Gastrocnemius medialis (tissue), 4 donors: ENCODE measurements around the gene GULP1. TPM values are rescaled to one million over a fixed set of nuclear protein-coding genes. Genes with fewer than 3 reads are reported as not detected.

Experiments
- ATAC-seq, 2 donors: fragments of 150-250 bp; one replicate each; pipeline ENCODE4 v1.9.1; 2016
- DNase-seq, 2 donors: peaks; one replicate each; pipeline ENCODE4 v3.0.0-alpha.2; 2019
- H3K27ac ChIP-seq, 4 donors: fragments of 200-600 bp; sonication (generic); 1 replicate in 1 of 4; 2 replicates in 3 of 4; pipeline ENCODE4 v1.5.1; 2016 to 2018; ENCODE audit warnings: mild to moderate bottlenecking in 2 of 4, moderate library complexity in 1 of 4
- H3K27me3 ChIP-seq, 3 donors: fragments of 200-600 bp; sonication (generic) in 2 of 3; 1 replicate in 1 of 3; 2 replicates in 2 of 3; pipeline versions ENCODE4 v1.5.1 to v1.6.0; 2016 to 2019; ENCODE audit warnings: mild to moderate bottlenecking in 1 of 3, moderate library complexity in 1 of 3
- H3K36me3 ChIP-seq, 2 donors: fragments of 200-600 bp; sonication (generic) in 1 of 2; one replicate each; pipeline ENCODE4 v1.5.1; 2017 to 2018
- H3K4me1 ChIP-seq, 2 donors: fragments of 200-600 bp; sonication (generic) in 1 of 2; one replicate each; pipeline ENCODE4 v1.5.1; 2016 to 2017; ENCODE audit warnings: mild to moderate bottlenecking in 2 of 2
- H3K4me3 ChIP-seq, 4 donors: fragments of 200-600 bp; sonication (generic) in 3 of 4; 1 replicate in 1 of 4; 2 replicates in 3 of 4; pipeline ENCODE4 v1.5.1; 2016 to 2019; ENCODE audit warnings: mild to moderate bottlenecking in 2 of 4
- H3K9me3 ChIP-seq, 3 donors: fragments of 200-600 bp; sonication (generic) in 2 of 3; 1 replicate in 1 of 3; 2 replicates in 2 of 3; pipeline ENCODE4 v1.5.1; 2016 to 2019
- POLR2A ChIP-seq, 2 donors: fragments of 450-650 bp; IDR thresholded peaks; one replicate each; pipeline ENCODE4 v1.6.1; 2017; ENCODE audit warnings: antibody characterized with exemption in 2 of 2, mild to moderate bottlenecking in 2 of 2, moderate library complexity in 2 of 2
- in situ Hi-C, 4 donors: fragments of 200-750 bp; cut with MboI; loops; one replicate each; pipeline versions ENCODE4 v1.15.0 to v1.8.0; 2017; ENCODE audit warnings: low sequenced_read_pairs in 4 of 4
- intact Hi-C: fragments of 100-400 bp; cut with DNase I; formaldehyde crosslinking; loops from one replicate; pipeline ENCODE4 v1.15.1; 2023; ENCODE audit warnings: low total_unique reads
- total RNA-seq, 4 donors: library from RNA; depleted of rRNA; stranded (reverse); fragments of >200 nt; gene quantifications; one replicate each; pipeline versions ENCODE4 v1.1.0 to v1.2.3, GENCODE V29; 2016
- TF ChIP-seq, protein P1 (sequence below), 5 experiments: fragments of 450-650 bp in 3 of 5; fragments of 200-600 bp in 2 of 5; sonication (generic) in 2 of 5; IDR thresholded peaks in 4 of 5; conservative IDR thresholded peaks in 1 of 5; 1 replicate in 4 of 5; 2 replicates in 1 of 5; pipeline ENCODE4 v1.5.1; 2016 to 2019; ENCODE audit warnings: antibody characterized with exemption in 5 of 5, mild to moderate bottlenecking in 3 of 5, moderate library complexity in 3 of 5

Gene GULP1
- total RNA-seq, 4 donors from 2014 or later = 7.3 to 16.4 (median 12.1) TPM

DNA sequence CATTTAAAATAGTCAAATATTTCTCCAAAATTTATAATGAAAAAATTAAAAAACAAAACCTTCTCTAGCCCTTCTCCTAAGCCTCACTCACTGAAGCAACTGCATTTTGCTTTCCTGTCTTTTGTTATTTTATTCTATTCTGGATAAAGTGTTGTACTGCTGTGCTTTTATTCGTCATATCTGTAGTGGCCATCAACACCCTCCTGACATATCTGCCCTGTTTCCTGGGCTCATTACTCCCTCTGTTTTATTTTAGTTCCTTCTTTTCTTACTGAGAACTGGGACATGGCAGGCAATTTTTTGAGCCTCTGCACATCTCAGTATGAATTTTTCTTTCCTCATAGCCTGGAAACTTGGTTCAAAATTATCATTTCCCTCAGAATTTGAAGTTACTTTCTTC lies 224.2 kb downstream of the GULP1 start:
- Histone ChIP-seq H3K27ac (no peak overlapping the region), H3K4me3 (no peak overlapping the region), H3K36me3 (no peaks in the 10 kb centered on the region), H3K4me1 (no peaks in the 10 kb centered on the region), H3K27me3 (no peaks in the 10 kb centered on the region), H3K9me3 (no peaks in the 10 kb centered on the region)
- TF ChIP-seq, protein P1, sequence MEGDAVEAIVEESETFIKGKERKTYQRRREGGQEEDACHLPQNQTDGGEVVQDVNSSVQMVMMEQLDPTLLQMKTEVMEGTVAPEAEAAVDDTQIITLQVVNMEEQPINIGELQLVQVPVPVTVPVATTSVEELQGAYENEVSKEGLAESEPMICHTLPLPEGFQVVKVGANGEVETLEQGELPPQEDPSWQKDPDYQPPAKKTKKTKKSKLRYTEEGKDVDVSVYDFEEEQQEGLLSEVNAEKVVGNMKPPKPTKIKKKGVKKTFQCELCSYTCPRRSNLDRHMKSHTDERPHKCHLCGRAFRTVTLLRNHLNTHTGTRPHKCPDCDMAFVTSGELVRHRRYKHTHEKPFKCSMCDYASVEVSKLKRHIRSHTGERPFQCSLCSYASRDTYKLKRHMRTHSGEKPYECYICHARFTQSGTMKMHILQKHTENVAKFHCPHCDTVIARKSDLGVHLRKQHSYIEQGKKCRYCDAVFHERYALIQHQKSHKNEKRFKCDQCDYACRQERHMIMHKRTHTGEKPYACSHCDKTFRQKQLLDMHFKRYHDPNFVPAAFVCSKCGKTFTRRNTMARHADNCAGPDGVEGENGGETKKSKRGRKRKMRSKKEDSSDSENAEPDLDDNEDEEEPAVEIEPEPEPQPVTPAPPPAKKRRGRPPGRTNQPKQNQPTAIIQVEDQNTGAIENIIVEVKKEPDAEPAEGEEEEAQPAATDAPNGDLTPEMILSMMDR (IDR thresholded peaks at IDR 0.05 in 4 of 5, conservative IDR thresholded peaks at IDR 0.05 in 1 of 5) = no peak
- TF ChIP-seq POLR2A (IDR thresholded peaks at IDR 0.05) = no peak
- ATAC-seq (no peak), DNase-seq (no peak)
- in situ Hi-C loops = loop anchor here (25.0 kb wide), 3 partner anchors 896 to 1029 kb away; no protein-coding TSS in a partner anchor
- intact Hi-C loops = loop anchor here (10.0 kb wide), 1 partner anchor 221 kb away; the partner anchor contains the start of gene GULP1

DNA sequence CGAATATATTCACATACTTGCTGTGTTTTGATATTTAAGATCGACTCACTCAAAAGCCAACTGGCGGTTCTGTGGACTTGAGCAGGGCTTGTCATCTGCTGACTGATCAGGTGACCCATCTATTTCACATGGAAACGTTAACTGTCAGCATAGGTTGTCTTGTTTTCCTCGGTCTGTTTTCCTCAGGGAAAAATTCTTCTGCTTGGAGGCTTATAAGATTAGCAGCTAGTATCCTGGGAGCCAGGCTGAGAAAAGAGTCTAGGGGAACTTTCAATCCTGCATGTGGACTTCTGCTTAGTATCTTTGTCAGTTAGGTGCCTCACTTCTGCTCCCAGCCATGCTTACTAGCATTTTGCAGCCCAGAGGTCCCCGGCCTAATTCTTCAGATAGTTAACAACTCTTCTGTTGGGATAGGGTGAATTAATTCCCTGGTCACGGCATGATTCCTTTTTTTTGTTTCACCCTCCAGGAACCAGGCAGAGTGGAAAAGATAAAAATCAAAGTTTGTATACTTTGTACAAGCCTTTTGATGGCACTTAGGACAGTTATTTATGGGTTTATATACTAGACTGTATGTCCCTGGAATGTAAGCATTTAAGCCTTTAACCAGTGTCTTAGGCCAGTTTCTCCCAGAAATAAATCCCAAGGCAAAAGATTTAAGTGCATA lies 226.0 kb downstream of the GULP1 start:
- no peaks in the 10 kb centered on the region for H3K4me1 ChIP-seq
- in situ Hi-C loops (loop anchor here (25.0 kb wide), 3 partner anchors 895 to 1030 kb away; no protein-coding TSS in a partner anchor), intact Hi-C loops (loop anchor here (10.0 kb wide), 1 partner anchor 223 kb away; the partner anchor contains the start of gene GULP1)

DNA sequence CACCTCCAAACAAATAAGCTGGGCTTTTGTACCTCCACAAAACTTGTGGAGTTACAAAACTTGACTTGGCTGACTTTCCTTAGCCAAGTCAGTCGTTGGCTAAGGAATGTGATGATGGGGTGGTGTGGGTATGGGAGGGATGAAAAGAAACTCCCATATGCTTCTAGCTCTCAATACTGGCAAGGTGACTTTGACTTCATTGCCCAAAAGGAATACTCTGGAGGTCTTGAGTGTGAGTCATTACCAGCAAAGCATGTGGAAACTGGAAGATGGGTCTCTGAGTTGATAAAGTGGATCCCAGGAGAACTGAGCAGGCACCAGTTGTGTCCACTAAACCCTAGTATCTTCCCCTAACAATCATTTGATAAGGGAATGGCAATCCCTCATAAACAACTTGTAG lies 226.7 kb downstream of the GULP1 start:
- in situ Hi-C loops (loop anchor here (25.0 kb wide), 3 partner anchors 894 to 1031 kb away; no protein-coding TSS in a partner anchor), intact Hi-C loops (loop anchor here (10.0 kb wide), 1 partner anchor 224 kb away; the partner anchor contains the start of gene GULP1)
- H3K4me3 ChIP-seq = no peak overlapping the region
- no peaks in the 10 kb centered on the region for H3K36me3 ChIP-seq
- DNase-seq (no peak), ATAC-seq (no peak)
- no peaks in the 10 kb centered on the region for H3K9me3 ChIP-seq
- H3K27ac ChIP-seq = no peak overlapping the region
- H3K4me1 ChIP-seq = no peaks in the 10 kb centered on the region
- no peaks in the 10 kb centered on the region for H3K27me3 ChIP-seq
- no peak for TF ChIP-seq POLR2A (IDR thresholded peaks at IDR 0.05)
- TF ChIP-seq, protein P1 (IDR thresholded peaks at IDR 0.05 in 4 of 5, conservative IDR thresholded peaks at IDR 0.05 in 1 of 5) = no peak

More for the DNA sequence above, 226.0 kb downstream of the GULP1 start:
- Histone ChIP-seq H3K27ac (no peak overlapping the region), H3K4me3 (no peak overlapping the region), H3K9me3 (no peaks in the 10 kb centered on the region), H3K27me3 (no peaks in the 10 kb centered on the region), H3K36me3 (no peaks in the 10 kb centered on the region)
- DNase-seq (no peak), ATAC-seq (no peak)
- TF ChIP-seq, protein P1 (IDR thresholded peaks at IDR 0.05 in 4 of 5, conservative IDR thresholded peaks at IDR 0.05 in 1 of 5) = no peak
- no peak for TF ChIP-seq POLR2A (IDR thresholded peaks at IDR 0.05)

DNA sequence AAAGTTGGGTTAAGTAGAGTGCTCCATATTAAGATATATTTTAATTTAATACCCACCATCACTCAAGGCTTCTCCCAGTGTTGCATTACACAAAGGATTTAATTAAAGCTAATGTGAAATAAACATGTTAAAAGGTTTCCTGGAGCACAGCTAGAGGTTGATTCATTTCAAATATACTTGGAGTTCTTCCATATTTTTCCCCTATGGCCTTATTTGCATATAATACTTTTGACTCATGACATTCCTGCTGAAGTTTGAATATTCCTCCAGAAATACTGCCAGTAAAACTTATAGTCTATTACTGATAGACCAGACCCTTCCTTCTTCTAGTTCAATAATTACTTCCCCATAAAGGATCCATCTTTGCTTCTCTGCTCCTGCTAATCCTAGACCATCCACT lies 227.5 kb downstream of the GULP1 start:
- H3K27me3 ChIP-seq = no peaks in the 10 kb centered on the region
- intact Hi-C loops = loop anchor here (10.0 kb wide), 1 partner anchor 224 kb away; the partner anchor contains the start of gene GULP1
- no peaks in the 10 kb centered on the region for H3K9me3 ChIP-seq
- TF ChIP-seq POLR2A (IDR thresholded peaks at IDR 0.05) = no peak
- TF ChIP-seq, protein P1 (IDR thresholded peaks at IDR 0.05 in 4 of 5, conservative IDR thresholded peaks at IDR 0.05 in 1 of 5) = no peak
- no peak overlapping the region for H3K4me3 ChIP-seq
- in situ Hi-C loops = loop anchor here (25.0 kb wide), 3 partner anchors 893 to 1032 kb away; no protein-coding TSS in a partner anchor
- H3K36me3 ChIP-seq = no peaks in the 10 kb centered on the region
- no peaks in the 10 kb centered on the region for H3K4me1 ChIP-seq
- DNase-seq (no peak), ATAC-seq (no peak)
- no peak overlapping the region for H3K27ac ChIP-seq
